Vagina (tissue), 2 donors: Measurements from ENCODE around the gene KLHL29.

Experiments
- POLR2A ChIP-seq, 2 donors: fragments of 450-650 bp; IDR thresholded peaks; one replicate each; pipeline ENCODE4 v1.6.1; 2017; ENCODE audit warnings: antibody characterized with exemption in 2 of 2, mild to moderate bottlenecking in 2 of 2, moderate library complexity in 2 of 2
- TF ChIP-seq, protein P1 (sequence below), 3 experiments: fragments of 450-650 bp in 2 of 3; fragments of 200-600 bp in 1 of 3; sonication (generic) in 1 of 3; IDR thresholded peaks; one replicate each; pipeline ENCODE4 v1.5.1; 2017 to 2019; ENCODE audit warnings: antibody characterized with exemption in 3 of 3, mild to moderate bottlenecking in 2 of 3, moderate library complexity in 2 of 3

GRCh38 chr2:23649819-23650218 lies 264.8 kb downstream of the KLHL29 start:
- TF ChIP-seq, protein P1, sequence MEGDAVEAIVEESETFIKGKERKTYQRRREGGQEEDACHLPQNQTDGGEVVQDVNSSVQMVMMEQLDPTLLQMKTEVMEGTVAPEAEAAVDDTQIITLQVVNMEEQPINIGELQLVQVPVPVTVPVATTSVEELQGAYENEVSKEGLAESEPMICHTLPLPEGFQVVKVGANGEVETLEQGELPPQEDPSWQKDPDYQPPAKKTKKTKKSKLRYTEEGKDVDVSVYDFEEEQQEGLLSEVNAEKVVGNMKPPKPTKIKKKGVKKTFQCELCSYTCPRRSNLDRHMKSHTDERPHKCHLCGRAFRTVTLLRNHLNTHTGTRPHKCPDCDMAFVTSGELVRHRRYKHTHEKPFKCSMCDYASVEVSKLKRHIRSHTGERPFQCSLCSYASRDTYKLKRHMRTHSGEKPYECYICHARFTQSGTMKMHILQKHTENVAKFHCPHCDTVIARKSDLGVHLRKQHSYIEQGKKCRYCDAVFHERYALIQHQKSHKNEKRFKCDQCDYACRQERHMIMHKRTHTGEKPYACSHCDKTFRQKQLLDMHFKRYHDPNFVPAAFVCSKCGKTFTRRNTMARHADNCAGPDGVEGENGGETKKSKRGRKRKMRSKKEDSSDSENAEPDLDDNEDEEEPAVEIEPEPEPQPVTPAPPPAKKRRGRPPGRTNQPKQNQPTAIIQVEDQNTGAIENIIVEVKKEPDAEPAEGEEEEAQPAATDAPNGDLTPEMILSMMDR (IDR thresholded peaks at IDR 0.05) = no peak
- no peak for TF ChIP-seq POLR2A (IDR thresholded peaks at IDR 0.05)
